ENCODE data around the gene TMEM204. TPM values are rescaled to one million over a fixed set of nuclear protein-coding genes. Genes with fewer than 3 reads are reported as not detected.

The TMEM204 gene
- total and polyA plus RNA-seq, 10 of the 15 experiments (the other 5 are each of a cell fraction or from before 2014, with no cell fraction given), result 0.05 to 0.30 (median 0.18) TPM; not detected in 7

GRCh38 chr16:1560153-1560552 lies 26.7 kb downstream of the TMEM204 start:
- Histone ChIP-seq H3K9me3 (replicated peaks; ENCODE audit: control insufficient read depth, insufficient read depth, low read length) (no peaks in the 10 kb centered on the region), H3K4me1 (ENCODE audit: control insufficient read depth, insufficient read depth, low read length) (no peaks in the 10 kb centered on the region), H3K79me2 (ENCODE audit: control insufficient read depth, insufficient read depth, low read length) (no peaks in the 10 kb centered on the region), H3K9ac (ENCODE audit: control insufficient read depth, insufficient read depth, low read length) (no peak overlapping the region), H3K4me3 (no peak overlapping the region), H4K20me1 (ENCODE audit: control insufficient read depth, insufficient read depth) (no peaks in the 10 kb centered on the region), H3K4me2 (ENCODE audit: control insufficient read depth, insufficient read depth) (no peak overlapping the region), H3K27me3 (replicated peaks in 1 of 2; ENCODE audit: control insufficient read depth in 2 of 2, insufficient read depth in 2 of 2, low read length in 1 of 2) (no peaks in the 10 kb centered on the region), H3K36me3 (ENCODE audit: control insufficient read depth in 2 of 2, insufficient read depth in 2 of 2, low read length in 1 of 2) (no peaks in the 10 kb centered on the region), H2AFZ (ENCODE audit: control insufficient read depth, low read depth, low read length) (no peak overlapping the region), H3K27ac (ENCODE audit: control insufficient read depth, insufficient read depth) (no peak overlapping the region)
- intact Hi-C loops (cut with micrococcal nuclease; ENCODE audit: unreplicated experiment) (no loop called here), in situ Hi-C loops (cut with MboI) (no loop called here)
- POLR2A ChIA-PET, result interaction anchor here (0.6 kb wide), 1 partner anchor 18 kb away, joined by 3 read pairs; no protein-coding TSS in a partner anchor
- FAIRE-seq (no peak), ATAC-seq (no peak), DNase-seq (ENCODE audit: low read depth, low spot score) (no peak)
- SMC1A ChIA-PET (ENCODE audit: uncharacterized antibody, unreplicated experiment), result no interaction called here
- no TSS peak for BruUV-seq (replicated peaks)
- TF ChIP-seq SKIL (IDR thresholded peaks at IDR 0.05; ENCODE audit: low read depth, poor library complexity, severe bottlenecking), result no peak
- no peak for TF ChIP-seq TCF12 (IDR thresholded peaks at IDR 0.05; ENCODE audit: low read depth, low read length)
- TF ChIP-seq SMAD1 (IDR thresholded peaks at IDR 0.05; ENCODE audit: low read depth, partially characterized antibody), result no peak
- TF ChIP-seq CHD4 (IDR thresholded peaks at IDR 0.05), result no peak
- TF ChIP-seq CHD2 (IDR thresholded peaks at IDR 0.05; ENCODE audit: borderline replicate concordance, low read depth, low read length), result no peak
- CTCF ChIA-PET, result no interaction called here
- 90% methylated on average over 15 of the region's 15 CpGs for WGBS (ENCODE audit: insufficient coverage, insufficient replicate concordance, low lambda C conversion rate, missing lambda C conversion rate)
- RAD21 ChIA-PET (ENCODE audit: unreplicated experiment), result no interaction called here

DNA sequence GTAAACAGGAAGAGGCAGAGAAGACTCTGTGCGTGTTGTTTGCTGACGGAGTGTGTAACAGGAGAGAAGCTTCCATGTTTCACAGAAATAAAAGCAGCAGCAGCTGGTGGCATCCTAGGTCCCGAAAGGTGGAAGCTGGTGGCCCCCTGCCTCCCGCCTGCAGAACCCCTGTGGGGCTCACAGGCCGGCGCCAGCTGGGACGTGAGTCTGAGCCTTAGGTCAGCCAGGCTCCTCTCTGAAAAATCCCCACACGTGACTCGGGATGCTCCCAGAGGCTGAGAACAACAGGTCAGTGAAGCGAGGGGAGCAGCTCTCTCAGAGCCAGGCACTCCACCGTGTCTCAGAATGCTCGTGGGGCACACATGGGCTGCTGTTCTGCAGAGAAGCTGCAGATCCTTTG lies 27.4 kb downstream of the TMEM204 start:
- Histone ChIP-seq H3K27ac (ENCODE audit: control insufficient read depth, insufficient read depth) (no peak overlapping the region), H3K36me3 (ENCODE audit: control insufficient read depth in 2 of 2, insufficient read depth in 2 of 2, low read length in 1 of 2) (no peaks in the 10 kb centered on the region), H3K4me3 (no peak overlapping the region), H3K79me2 (ENCODE audit: control insufficient read depth, insufficient read depth, low read length) (no peaks in the 10 kb centered on the region), H2AFZ (ENCODE audit: control insufficient read depth, low read depth, low read length) (no peak overlapping the region), H3K9me3 (replicated peaks; ENCODE audit: control insufficient read depth, insufficient read depth, low read length) (no peaks in the 10 kb centered on the region), H3K4me1 (ENCODE audit: control insufficient read depth, insufficient read depth, low read length) (no peaks in the 10 kb centered on the region), H3K27me3 (replicated peaks in 1 of 2; ENCODE audit: control insufficient read depth in 2 of 2, insufficient read depth in 2 of 2, low read length in 1 of 2) (no peaks in the 10 kb centered on the region), H3K4me2 (ENCODE audit: control insufficient read depth, insufficient read depth) (no peak overlapping the region), H4K20me1 (ENCODE audit: control insufficient read depth, insufficient read depth) (no peaks in the 10 kb centered on the region), H3K9ac (ENCODE audit: control insufficient read depth, insufficient read depth, low read length) (no peak overlapping the region)
- TF ChIP-seq NFYB (IDR thresholded peaks at IDR 0.05; ENCODE audit: insufficient read depth, low read depth, low read length) (no peak), USF2 (IDR thresholded peaks at IDR 0.05; ENCODE audit: borderline replicate concordance, low read depth, low read length) (no peak), RELA (IDR thresholded peaks at IDR 0.05; ENCODE audit: borderline replicate concordance, partially characterized antibody) (no peak), EP300 (IDR thresholded peaks at IDR 0.05; ENCODE audit: borderline replicate concordance in 1 of 2, control insufficient read depth in 1 of 2, low read depth in 2 of 2, low read length in 2 of 2) (no peak), IKZF1 (conservative IDR thresholded peaks at IDR 0.05) (no peak), KDM1A (IDR thresholded peaks at IDR 0.05; ENCODE audit: borderline replicate concordance) (no peak), POU2F2 (IDR thresholded peaks at IDR 0.05; ENCODE audit: borderline replicate concordance, low read depth, low read length) (no peak)
- FAIRE-seq (no peak), ATAC-seq (no peak), DNase-seq (ENCODE audit: low read depth, low spot score) (no peak)
- SMC1A ChIA-PET (ENCODE audit: uncharacterized antibody, unreplicated experiment), result no interaction called here
- intact Hi-C loops (cut with micrococcal nuclease; ENCODE audit: unreplicated experiment) (no loop called here), in situ Hi-C loops (cut with MboI) (no loop called here)
- no TSS peak for BruUV-seq (replicated peaks)
- POLR2A ChIA-PET, result no interaction called here
- WGBS (ENCODE audit: insufficient coverage, insufficient replicate concordance, low lambda C conversion rate, missing lambda C conversion rate), result 67% methylated on average over 12 of the region's 12 CpGs
- CTCF ChIA-PET, result no interaction called here
- RAD21 ChIA-PET (ENCODE audit: unreplicated experiment), result no interaction called here
